HG02981 (cell line): ENCODE data around the gene SWT1.

Experiments
- ATAC-seq: cut with Tn5 transposase; IDR thresholded peaks from one replicate; pipeline ENCODE4 v1.9.1; 2021; ENCODE audit warnings: mild to moderate bottlenecking, moderate library complexity; ENCODE audit not compliant: unreplicated experiment

SWT1 gene, protein sequence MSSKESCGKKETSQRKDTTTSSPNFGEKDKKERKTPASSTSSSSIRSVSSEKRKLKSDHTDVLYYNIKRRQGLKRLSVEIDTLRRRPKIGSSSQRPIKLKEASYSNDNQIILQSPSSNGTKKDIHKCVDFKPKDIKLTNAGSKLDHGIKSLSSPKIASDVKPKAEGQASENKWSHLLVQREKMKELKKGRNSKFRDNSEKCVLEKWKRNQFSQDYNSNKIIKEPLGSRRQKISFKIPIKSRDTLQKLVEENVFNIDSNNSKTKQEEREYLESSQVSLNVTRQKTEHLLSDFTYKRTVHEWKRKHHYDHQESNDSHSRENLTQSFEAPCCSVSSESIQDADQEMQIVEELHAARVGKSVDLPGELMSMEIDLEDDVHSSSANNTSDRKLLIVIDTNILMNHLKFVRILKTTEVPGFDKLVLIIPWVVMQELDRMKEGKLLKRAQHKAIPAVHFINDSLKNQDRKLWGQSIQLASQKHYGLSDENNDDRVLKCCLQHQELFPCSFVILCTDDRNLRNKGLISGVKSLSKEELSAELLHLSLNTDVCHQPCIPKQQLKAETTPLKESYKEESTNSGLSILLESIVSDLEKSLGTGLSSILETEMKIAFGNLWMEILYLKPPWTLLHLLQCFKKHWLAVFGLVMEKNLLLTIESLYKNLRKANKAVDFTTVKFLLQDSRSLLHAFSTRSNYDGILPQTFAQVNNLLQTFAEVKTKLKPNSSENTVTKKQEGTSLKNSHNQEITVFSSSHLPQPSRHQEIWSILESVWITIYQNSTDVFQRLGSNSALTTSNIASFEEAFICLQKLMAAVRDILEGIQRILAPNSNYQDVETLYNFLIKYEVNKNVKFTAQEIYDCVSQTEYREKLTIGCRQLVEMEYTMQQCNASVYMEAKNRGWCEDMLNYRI

DNA sequence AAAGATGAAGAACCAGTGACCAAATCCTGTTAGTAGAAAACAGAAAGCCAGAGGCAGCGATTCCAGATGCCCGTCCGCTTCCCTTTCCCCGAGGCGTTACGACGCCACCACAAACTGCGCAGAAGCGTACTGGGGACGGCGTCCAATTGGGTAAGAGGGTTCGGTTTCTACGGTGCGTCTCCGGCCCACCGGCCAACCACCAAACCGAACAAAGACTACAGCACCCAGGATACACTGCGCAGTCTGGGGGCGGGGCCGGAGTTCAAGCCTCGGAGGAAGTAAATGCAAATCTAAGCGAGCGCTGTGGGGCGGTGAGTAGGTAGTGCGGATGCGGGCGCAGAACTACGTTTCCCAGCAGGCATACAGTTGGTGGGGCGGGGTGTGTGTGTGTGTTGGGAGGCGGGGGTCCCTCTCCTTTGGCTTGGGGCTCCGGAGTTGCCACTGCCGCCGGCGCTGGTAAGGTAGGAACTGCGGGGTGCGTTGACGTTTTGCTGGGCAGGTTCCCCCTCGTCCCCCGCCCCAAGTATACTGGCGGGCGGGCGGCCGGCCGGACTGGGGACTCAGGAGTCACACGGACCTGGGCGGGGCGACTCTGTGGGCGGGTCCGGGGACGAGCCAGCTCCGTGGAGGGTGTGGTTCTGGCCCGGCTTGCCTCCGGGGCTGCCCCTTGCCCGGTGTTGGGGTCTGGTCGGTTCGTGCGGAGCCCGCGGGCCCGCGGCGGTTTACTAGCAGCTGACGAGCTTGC lies at the start of gene SWT1, which contains the start of gene TRMT1L:
SWT1 (plus strand) TSS at position 314 of the 745 bp plus-strand sequence. CDS start 3,675 bp downstream, outside the sequence.
TRMT1L (minus strand) TSS at position 100 of the 745 bp plus-strand sequence. CDS start 241 bp downstream, outside the sequence.
- peak; percentile 89 for ATAC-seq

DNA sequence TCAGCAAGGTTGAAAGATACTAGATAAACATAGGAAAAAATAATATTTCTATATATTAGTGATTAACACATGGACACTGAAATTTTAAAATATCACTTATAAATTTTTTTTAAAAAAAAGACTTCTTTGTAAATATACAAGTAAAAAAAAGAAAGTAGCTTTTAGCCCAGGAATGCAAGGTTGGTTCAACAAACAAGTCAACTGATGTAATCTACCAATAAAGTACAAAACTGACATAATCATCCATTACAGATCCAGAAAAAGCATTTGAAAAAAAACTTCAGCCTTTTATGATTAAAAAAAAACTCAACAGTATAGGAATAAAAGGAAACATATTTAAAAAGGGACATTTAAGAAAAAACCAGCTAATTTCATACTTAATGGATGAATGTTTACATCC lies 48.6 kb upstream of the SWT1 start:
- ATAC-seq = no peak

DNA sequence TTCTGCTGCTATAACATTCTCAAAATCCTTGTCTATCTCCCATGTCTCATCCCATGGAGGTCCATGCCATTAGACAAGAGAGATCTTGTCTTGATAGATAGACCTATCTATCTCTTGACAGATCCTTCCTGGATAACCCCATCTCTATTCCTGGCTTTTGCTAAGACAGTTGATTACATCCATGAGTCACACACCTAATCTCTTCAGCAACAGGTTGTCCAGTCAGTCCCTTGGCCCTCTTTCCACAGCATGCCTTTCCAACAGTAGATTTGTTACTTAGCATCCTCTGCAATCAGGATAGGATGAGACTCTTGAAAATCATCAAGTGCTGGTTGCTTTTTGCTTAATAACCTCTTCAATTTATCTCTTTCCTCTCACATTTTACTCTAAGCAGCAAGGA lies 46.8 kb upstream of the SWT1 start:
- no peak for ATAC-seq

DNA sequence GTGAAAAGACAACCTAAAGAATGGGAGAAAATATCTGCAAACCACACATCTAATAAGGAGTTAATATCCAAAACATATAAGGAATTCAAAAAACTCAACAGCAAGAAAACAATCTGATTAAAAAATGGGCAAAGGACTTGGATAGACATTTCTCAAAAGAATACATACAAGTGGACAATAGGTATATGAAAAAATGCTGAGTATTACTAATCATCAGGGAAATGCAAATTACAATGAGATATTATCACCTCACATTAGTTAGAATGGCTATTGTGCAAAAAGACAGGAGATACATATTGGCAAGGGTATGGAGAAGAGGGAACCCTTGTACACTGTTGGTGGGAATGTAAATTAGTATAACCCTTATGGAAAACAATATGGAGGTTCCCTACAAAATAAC lies 45.1 kb upstream of the SWT1 start:
- ATAC-seq = no peak

DNA sequence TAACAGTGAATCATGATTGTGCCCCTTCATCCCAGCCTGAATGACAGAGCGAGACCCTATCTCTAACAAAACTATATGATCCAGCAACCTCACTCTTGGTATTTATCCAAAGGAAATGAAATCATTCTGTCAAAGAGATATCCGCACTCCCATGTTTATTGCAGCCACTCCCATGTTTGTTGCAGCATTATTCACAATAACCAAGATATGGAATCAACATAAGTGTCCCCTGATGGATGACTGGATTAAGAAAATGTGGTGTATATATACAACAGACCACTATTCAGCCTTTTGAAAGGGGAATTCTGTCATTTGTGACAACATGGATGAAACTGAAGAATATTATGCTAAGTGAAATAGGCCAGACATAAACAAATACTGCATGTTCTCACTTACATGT lies 44.6 kb upstream of the SWT1 start:
- no peak for ATAC-seq

DNA sequence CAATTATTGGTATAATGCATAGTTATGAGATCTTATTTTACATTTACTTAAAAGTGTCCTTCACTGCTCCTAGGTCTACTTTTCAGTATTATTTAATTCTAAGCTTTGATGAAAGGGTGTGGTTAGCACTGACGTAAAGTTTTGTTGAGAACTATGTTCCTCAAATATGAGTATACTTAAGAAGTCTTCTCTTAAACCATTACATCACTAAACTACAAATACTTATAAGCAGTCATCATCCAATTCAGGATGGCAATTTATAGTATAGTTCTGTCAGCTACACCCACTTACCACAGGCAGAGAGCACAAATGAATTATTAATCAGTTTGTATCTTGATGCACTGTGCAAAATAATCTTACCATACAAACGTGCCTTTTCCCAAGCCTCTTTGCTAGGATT lies 27.3 kb upstream of the SWT1 start:
- ATAC-seq = no peak

DNA sequence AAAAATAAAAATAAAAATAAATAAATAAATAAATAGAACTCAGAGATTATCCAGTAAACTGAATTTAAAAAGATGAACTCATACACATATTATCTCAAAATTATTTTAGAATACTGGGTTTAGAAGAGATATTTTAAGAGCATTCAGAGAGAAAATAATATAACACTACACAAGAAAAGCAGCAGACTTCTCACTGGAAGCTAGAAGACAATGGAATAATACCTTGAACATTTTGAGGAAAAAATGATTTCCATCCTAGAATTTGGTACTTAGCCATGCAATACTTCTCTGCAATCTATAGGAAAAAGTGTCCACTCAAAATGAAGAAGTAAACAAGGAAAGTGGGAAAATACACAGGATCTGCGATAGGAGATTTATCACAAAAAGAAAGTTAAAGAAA lies 24.4 kb upstream of the SWT1 start:
- no peak for ATAC-seq

DNA sequence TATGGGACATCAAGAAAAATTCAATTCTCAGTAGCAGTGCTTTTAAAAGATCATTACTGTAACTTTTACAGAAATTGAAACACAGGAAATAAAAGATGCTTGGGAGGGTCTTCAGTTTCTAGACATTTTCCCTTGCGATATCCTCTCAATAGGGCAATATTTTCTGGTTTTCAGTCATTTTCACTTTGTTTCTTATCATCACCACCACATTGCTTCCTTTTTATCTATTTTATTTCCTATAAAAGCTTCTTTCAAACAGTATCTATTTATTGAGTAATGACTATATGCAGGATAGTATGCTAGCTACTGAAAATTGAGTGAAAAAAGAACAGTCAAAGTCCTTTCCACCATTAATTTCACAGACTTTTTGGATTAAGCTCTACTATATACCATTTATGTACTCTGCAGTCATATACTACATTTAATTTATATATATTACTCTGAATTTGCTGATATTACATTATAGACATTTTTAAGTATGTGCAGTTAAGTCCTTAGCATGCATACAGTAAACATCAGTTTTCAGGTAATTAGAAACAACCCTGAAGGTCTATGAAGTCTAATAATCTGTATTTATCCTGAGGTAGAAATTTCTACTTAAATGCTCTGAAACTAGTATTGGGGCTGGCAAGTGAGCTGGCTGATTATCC lies 18.9 kb upstream of the SWT1 start:
- ATAC-seq = no peak

DNA sequence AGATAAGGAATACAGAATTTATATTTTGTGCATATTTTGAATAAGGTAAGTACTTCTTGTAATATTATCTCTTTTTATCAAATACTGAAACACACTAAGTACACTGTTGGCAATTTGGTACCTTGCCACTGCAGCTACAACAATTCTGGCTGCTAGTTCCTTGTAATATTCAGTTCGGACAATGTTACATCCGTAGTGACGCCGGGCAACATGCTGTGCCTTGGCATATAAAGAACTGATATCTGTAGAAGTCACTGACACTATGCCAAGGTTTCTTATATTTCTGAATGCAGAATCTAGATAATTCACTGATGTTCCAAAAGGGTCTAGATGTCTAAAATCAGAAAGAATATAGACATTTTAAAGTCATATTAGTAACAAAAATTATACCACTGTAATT lies 17.7 kb upstream of the SWT1 start:
- no peak for ATAC-seq

DNA sequence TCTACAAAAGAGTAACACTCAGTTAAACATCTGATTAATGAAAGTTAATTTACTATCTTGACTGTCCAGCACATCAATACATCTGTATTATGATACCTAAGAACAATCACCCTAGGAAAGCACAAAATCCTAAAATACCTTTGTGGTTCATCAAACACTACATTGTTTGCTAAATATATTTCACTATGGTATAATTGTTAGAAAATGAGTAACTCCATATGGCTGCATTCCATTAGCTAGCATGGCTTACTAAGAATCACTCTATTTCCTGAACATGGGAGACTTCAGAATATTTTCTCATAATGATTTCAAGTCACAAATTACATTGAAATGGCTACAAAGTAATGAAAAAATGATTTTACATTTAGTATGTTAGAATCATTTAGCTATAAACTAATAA lies 12.7 kb upstream of the SWT1 start:
- no peak for ATAC-seq

DNA sequence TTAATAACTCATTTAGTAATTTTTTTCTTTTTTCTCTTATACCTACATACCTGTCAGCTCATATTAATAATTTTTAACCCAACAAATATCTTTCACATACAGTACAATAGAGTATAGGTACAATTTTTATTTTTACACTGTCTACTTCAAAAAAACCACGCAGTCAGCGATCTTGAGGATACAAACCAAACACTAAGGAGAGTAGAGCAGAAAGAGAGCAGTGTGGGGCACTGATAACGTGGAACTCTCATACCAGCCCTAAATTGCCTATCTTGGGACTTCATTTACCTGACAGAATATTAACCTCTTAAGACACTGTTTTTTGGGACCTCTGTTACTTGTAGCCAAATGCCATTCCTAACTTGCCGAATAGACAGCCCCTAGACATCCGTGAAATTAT lies 5.8 kb upstream of the SWT1 start:
- ATAC-seq = no peak

DNA sequence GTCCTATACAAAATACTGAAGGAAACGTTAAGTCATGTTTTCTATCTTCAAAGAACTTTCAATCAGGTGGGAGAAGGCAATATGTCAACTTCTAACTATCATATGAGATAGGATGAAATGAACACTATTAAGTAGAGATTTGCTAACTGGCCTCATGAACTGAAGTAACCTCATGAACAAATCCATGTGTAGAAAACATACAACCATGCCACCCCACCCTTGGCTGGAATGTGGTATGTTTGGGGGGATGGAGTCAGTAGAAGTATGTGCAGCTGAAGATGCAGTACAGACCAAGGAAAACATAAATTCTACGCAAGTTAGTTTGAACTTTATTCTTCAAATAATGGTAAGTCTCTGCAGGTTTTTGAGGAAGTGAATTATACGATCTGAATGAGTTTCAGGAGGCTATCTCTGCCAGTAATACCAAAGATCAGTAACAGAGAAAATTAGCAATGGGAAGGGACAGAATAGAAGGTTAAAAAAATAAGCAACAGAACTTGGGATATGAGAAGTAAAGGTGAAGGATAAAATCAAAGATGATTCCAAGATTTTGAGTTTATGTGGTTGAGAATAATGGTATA lies 4.7 kb upstream of the SWT1 start:
- ATAC-seq = no peak

DNA sequence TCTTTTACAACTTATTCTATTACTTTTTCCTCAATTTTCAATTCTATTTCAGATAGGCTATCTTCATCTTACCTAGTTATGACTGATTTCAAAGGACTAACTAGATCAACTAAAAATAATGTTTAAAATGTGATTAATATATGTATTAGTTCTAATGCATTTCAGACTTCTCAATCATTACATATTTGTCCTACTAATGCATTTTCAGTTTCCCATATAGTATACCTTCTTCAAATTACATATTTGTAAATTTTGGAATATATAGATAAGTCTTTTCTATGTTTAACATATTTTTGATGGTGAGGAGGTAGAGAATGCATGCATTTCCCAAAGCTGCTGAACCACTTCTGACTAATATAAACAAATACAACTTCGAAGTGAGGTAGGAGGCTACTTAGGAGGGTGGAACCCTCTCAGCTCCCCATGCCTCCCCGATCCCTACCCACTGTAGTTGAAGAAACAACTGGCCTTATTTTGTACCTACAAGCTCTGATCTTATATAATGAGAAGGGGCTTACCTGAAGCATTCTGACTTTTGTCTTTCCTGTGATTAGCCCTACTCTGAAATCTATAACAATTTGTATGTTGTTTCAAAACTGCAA lies 2.0 kb upstream of the SWT1 start:
- no peak for ATAC-seq

DNA sequence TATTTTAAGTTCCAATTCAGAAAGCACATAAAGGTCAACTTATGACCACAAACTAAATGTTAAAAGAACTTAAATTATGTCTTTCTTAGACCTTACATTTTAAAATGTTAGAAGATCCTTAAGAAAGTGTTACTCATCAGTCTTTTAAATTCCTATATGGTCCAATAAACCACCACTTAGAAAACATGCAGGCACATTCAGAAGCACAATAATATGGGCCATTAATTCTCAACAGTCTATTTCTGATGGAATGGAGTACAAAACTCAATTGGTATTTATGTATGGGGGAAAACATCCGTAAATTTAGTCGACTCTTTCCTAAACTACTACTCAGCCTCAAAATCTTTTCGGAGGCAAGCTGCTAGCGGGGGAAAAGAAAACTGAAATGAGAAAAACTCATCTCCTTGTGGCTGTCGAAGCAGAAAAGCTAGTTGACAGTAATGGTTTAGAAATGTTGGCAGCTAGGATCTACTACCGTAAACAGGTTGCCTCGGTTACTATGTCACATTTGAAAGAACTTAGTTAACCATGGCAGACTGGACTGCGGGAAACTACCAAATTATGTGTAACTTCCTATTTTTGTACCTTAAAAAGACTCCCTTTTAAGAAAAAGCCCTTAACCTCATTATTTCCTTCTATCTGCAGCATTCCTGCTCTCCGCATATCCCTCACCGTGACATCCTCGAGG lies 1.2 kb upstream of the SWT1 start:
- ATAC-seq = no peak

DNA sequence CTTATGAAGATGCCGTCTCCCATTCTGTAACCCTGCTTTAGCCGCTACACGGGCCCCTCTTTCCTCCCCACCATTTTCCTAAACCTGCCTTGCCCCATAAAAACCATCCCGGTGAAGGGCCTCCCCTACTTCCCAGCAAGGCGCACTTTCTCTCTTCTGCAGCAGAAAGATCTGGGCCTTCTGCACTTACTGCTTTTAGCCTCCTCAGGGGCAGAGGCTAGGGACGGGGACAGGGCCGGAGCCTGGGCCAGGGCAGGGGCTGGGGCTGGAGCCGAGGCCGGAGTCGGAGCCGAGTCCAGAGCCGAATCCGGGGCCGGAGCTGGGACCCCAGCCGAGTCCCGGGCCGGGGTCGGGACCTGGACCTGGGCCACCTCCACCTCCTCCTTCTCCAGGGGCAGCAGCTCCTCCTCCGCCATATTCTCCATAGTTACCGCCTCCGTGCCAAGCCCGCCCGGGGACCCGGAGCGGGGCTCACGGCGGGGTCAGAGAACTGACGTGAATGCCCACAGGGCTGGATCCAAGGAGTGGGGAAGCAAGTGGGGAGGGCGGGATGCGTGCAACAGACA lies 596 bp upstream of the SWT1 start:
- ATAC-seq = peak; percentile 23

DNA sequence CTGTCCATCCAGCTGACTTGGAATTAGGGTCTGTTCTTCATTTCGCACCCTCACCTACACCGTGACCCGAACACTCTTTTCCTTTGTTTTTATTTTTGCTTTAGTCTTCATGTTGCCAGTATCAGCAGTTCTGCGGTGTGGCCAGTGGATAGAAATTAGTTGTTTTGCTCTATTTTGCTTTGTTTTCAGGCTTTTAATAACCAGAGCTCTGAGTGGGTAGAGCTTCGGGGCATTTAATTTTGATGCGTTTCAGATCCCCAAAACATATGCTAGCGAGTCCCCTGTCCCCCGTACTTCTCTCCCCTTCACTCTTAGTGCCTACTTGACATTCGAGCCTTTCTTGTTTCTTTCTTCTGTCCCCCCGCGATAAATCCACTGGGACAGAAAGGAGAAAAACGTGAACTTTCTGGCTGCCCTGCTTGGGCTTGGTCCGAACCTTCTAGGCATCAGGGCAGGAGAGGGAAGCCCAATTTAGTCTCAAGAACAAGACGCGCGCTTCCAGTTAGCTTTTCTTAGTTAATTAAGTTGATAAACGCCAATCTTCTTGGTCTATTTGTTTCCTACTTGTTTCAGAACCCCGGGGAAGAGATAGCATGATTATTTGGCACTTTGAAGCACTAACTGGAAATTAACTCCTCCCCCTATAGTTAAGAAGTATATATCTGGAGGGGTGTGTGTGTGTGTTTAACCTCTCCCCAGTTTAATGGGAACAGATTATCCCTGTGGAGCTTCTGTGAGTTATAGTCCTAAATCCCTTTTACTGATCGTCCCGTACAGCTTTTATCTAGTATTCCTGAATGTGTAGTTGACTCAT lies 839 bp downstream of the SWT1 start:
- no peak for ATAC-seq

DNA sequence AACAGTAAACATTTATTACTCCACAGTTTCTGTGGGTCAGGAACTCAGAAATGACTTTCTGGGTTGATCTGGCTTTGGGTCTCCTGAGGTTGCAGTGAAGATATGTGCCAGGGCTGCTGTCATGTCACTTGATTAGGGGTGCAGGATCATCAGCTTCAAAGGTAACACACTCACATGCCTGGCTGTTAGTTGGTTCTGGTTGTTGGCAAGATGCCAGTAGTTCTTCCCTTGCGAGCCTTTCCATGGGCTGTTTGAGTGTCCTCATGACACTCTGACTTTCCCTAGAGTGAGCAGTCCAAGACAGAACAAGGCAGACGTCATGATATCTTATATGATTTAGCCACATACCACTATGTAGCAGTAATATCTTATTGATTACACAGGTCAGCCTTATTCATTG lies 1.8 kb downstream of the SWT1 start:
- no peak for ATAC-seq

DNA sequence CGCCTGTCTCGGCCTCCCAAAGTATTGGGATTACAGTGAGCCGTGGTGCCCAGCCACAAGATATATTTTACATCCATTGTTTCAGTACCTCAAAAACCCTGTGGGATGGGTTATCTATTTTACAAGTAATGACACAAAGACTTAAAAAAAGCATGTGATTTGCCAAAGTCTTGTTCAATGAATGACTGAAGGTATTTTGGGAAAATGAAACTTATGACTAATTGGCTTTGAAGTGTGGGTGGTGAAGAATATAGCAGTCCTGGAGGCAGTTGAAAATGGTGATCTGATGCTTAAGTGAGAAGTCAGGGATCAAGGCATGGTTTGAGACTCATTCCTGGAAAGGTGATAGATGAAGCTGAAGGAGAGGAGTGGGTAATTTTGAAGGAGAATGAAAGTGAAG lies 3.0 kb downstream of the SWT1 start:
- no peak for ATAC-seq
